HUES64 (cell line): ENCODE results near the gene SIK2.

Experiments used
- H3K27ac ChIP-seq: 2 replicates; pipeline ENCODE4 v1.7.0; 2013; ENCODE audit warnings: low read depth, low read length, inconsistent platforms
- H3K27me3 ChIP-seq: 2 replicates; pipeline ENCODE4 v1.6.1; 2013; ENCODE audit warnings: mild to moderate bottlenecking, low read length; ENCODE audit not compliant: insufficient read depth
- H3K36me3 ChIP-seq: 2 replicates; pipeline ENCODE4 v1.6.1; 2013; ENCODE audit warnings: mild to moderate bottlenecking, low read length; ENCODE audit not compliant: insufficient read depth
- H3K4me1 ChIP-seq: 2 replicates; pipeline ENCODE4 v1.6.1; 2013; ENCODE audit warnings: mild to moderate bottlenecking, low read length, moderate library complexity; ENCODE audit not compliant: insufficient read depth
- H3K4me3 ChIP-seq: 2 replicates; pipeline ENCODE4 v1.5.1; 2013; ENCODE audit warnings: mild to moderate bottlenecking, low read length, moderate library complexity
- H3K9ac ChIP-seq: 2 replicates; pipeline ENCODE4 v1.6.1; 2013; ENCODE audit warnings: mild to moderate bottlenecking, low read depth, low read length
- H3K9me3 ChIP-seq: 2 replicates; pipeline ENCODE4 v1.6.1; 2013; ENCODE audit warnings: low read depth, low read length; ENCODE audit not compliant: insufficient read depth
- WGBS: fragments of 150-250, 120-280 bp; methylation state at CpG from one replicate; pipeline ENCODE4 v1.1.7; 2013; ENCODE audit warnings: missing lambda C conversion rate; 5-methylcytosine and 5-hydroxymethylcytosine counted together

SIK2 gene

DNA sequence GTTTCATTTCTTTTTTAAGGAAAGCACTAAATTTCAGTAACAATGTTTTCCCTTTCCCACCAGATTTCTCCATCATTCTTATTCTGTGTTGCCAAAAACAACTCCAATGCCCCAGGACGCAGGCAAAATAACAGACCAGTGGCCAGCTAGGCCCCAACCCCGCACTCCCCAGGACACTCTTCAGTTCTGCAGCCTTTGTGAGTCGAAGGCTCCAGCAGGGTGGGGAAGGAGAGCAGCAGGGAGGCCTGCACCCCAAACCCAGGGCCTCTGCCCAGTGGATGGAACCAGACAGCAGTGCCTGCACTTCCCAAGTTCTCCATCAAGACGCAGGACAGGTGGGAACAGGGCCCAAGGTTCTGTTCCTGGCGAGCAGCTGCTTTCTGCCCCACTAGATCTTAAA lies 129.6 kb downstream of the SIK2 start:
- Histone ChIP-seq H3K27ac (no peak overlapping the region), H3K27me3 (no peaks in the 10 kb centered on the region), H3K4me3 (no peak overlapping the region), H3K9ac (no peak overlapping the region), H3K36me3 (no peaks in the 10 kb centered on the region), H3K9me3 (no peaks in the 10 kb centered on the region), H3K4me1 (peaks cover 17% of the 10 kb centered on the region; the same call in 1 of the 2 replicates)
- WGBS = 87% methylated on average over 5 of the region's 5 CpGs

DNA sequence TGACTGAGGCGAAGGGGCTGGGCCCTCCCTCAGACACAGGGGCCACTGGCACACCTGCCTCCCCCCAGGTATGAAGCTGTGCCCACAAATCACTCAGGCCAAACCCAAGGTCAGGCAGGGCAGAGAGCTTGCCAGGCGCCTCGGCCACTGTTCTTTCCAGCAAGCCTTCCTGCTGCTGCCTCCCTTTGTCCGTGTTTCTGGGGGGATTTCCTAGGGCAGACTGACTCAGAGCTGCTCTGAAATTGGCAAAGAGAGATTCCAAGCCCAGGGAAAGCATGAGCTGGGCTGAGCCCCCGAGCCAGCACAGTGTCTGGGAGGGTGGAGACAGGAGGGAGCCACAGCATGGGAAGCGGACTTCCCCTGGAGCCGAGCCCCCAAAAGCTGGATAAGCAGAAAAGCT lies 130.8 kb downstream of the SIK2 start:
- Histone ChIP-seq H3K9ac (peak overlapping the region; percentile 15; the same call in 1 of the 2 replicates), H3K27me3 (no peaks in the 10 kb centered on the region), H3K4me1 (peaks cover 19% of the 10 kb centered on the region; the same call in 1 of the 2 replicates), H3K4me3 (no peak overlapping the region), H3K27ac (no peak overlapping the region; the same call in 1 of the 2 replicates), H3K36me3 (peaks cover 5% of the 10 kb centered on the region; the same call in 1 of the 2 replicates), H3K9me3 (no peaks in the 10 kb centered on the region)
- 79% methylated on average over 7 of the region's 7 CpGs for WGBS

DNA sequence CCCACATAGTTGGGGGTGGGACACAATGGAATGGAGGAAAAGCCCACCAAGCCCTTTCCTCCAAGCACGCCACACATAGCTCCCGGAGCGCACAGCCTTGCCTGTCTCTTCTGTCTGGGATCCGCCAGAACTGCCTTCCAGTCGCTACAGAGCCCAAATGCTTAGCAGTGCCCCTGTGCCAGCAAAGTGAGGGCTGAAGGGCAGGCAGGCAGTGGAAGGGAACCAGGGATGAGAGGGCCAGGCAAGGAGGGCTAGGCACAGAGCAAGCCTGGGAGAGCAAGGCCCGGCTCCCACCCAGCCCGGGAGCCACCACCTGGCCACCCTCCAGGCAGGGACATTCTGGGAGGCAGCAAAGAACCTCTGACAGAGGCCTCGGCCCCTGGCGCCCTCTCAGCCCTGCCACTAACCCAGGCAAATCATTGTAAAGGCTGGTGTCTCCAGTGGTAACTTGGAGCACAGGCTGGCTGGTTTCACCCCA lies 131.4 kb downstream of the SIK2 start:
- Histone ChIP-seq H3K27me3 (no peaks in the 10 kb centered on the region), H3K36me3 (peaks cover 5% of the 10 kb centered on the region; the same call in 1 of the 2 replicates), H3K4me3 (no peak overlapping the region), H3K9ac (0 out of 2 replicates have a peak overlapping the region, but pooled peaks have one; percentile 15), H3K9me3 (no peaks in the 10 kb centered on the region), H3K4me1 (peaks cover 24% of the 10 kb centered on the region; the same call in 1 of the 2 replicates), H3K27ac (no peak overlapping the region; the same call in 1 of the 2 replicates)
- 89% methylated on average over 9 of the region's 9 CpGs for WGBS

DNA sequence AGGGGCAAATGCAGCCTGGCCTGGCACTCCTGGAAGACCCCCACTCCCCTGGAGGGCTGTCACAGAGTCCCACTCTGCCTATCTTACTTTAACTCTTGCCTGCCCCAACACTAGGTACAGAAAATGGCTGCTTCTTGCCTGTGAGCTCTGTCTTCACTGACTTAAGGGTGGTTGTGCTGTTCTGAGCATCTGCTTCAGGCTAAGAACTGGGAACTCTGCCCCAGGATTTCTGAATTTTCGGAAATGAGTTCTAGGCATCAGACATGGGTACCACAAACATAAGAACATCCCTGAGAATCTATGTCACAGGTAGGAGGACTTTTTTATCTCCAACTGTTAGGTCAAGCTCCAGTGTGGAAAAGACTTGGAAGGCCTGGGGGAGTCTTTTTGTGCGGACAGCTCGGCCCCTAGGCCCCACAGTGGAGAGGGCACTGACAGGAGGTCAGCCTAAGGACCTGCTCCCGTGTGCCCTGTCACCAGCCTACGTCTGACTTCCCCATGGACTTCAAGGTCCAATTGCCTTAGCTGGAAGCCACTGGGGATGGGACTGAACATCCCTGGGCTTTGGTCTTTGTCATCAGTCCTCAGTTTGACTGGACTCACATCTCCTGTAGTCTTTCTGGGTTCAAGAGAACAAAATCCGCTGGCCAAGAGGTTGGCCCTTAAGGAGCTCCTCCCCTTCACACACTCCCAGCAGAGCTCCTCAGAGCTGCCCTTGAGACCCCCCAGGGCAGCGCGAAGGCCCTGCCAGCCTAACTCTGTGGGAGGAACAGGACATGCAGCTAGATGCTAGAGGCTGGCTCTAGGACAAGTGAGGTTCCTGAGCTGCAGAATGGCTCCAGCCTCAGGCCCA lies 132.1 kb downstream of the SIK2 start:
- no peaks in the 10 kb centered on the region for H3K9me3 ChIP-seq
- WGBS = 83% methylated on average over 8 of the region's 8 CpGs
- H3K27ac ChIP-seq = no peak overlapping the region
- H3K4me1 ChIP-seq = peaks cover 29% of the 10 kb centered on the region; the same call in 1 of the 2 replicates
- no peak overlapping the region for H3K9ac ChIP-seq
- H3K4me3 ChIP-seq = no peak overlapping the region
- H3K36me3 ChIP-seq = peaks cover 10% of the 10 kb centered on the region
- no peaks in the 10 kb centered on the region for H3K27me3 ChIP-seq

DNA sequence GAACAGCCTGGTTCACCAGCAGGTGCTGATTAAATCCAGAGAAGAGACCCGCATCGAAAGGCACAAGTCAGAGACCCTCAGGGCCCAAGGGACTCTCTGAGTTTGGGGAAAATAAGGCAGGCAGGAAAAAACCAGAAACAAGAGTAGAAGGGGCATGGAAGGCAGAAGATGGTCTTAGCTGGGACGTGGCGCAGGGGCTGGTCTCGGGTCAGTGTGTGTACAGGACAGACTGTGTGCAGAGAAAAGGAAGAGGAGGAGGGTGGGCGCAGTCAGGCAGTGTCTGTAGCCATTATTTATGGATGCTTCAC lies 132.7 kb downstream of the SIK2 start:
- Histone ChIP-seq H3K27me3 (no peaks in the 10 kb centered on the region), H3K4me1 (peaks cover 35% of the 10 kb centered on the region; the same call in 1 of the 2 replicates), H3K9me3 (no peaks in the 10 kb centered on the region), H3K9ac (no peak overlapping the region), H3K4me3 (no peak overlapping the region), H3K27ac (no peak overlapping the region), H3K36me3 (peaks cover 15% of the 10 kb centered on the region)
- WGBS = 95% methylated on average over 6 of the region's 6 CpGs

GRCh38 chr11:111735262-111736116 lies 133.2 kb downstream of the SIK2 start:
- H3K36me3 ChIP-seq = peaks cover 20% of the 10 kb centered on the region
- 91% methylated on average over 19 of the region's 19 CpGs for WGBS
- peaks cover 36% of the 10 kb centered on the region; the same call in 1 of the 2 replicates for H3K4me1 ChIP-seq
- H3K27me3 ChIP-seq = no peaks in the 10 kb centered on the region
- peak overlapping the region; percentile 15; the same call in 1 of the 2 replicates for H3K27ac ChIP-seq
- no peaks in the 10 kb centered on the region for H3K9me3 ChIP-seq
- no peak overlapping the region for H3K9ac ChIP-seq
- H3K4me3 ChIP-seq = no peak overlapping the region

DNA sequence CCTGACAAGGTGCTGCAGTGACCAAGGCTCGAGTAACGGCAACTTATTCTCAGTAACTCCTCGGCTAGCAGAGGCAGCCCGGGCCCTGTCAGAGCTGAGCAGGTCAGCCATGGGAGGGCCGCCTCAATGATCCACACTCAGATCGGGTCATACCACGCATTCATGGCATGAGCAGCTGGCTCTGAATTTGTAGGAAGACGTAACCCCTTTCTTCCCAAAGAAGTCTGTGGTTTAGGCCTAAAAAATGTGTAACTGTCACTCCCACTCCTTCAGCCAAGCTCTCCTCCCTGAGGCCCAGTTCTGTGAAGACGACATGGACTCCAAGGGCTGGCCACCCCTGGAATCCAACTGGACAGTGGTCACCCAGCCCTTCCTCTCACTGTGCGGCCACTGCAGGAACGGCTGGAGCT lies 133.9 kb downstream of the SIK2 start:
- Histone ChIP-seq H3K4me3 (no peak overlapping the region), H3K27me3 (no peaks in the 10 kb centered on the region), H3K4me1 (peaks cover 36% of the 10 kb centered on the region; the same call in 1 of the 2 replicates), H3K27ac (no peak overlapping the region), H3K9me3 (no peaks in the 10 kb centered on the region), H3K36me3 (peaks cover 27% of the 10 kb centered on the region), H3K9ac (no peak overlapping the region)
- 94% methylated on average over 11 of the region's 11 CpGs for WGBS

DNA sequence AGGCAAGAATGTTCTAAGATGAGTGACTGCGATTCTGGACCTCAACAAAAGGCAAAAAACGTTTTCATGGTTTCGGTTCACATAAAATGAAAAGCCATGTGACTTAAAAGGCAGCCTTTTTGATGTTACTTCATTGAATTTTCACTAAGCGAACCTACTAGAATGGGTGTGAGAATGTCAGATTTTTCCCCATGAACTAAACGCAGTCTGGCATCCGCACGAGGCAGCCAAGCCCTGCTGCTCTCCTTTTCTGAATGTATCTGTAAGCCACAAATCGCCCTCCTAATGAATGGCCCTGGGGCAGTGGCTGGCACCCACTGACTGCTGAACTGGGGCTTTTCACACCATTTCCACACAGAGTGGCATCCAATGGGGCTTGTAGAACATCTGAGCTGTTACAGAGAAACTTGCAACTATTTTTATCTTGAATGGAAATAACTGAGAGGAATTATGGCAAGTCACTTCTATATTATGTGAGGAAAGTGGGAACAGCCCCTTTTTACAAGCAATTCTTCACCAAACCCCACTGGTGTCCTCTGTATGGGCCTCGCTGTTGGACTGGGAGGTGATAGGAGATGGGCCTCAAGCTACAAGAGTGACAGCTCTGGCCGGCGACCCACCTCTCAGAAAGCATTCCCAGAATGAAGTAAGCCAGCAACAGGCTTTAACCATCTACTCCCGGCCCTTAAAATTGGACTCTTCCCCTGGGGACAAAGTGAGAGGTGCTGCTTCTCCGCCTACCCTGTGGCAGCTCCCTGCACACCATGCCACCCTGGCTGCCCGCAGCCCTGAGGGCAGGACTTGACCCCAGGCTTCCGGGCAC lies 134.6 kb downstream of the SIK2 start:
- H3K36me3 ChIP-seq = peaks cover 33% of the 10 kb centered on the region
- no peak overlapping the region for H3K4me3 ChIP-seq
- no peak overlapping the region for H3K27ac ChIP-seq
- H3K9ac ChIP-seq = no peak overlapping the region
- H3K9me3 ChIP-seq = no peaks in the 10 kb centered on the region
- WGBS = 94% methylated on average over 15 of the region's 15 CpGs
- H3K4me1 ChIP-seq = peaks cover 32% of the 10 kb centered on the region; the same call in 1 of the 2 replicates
- H3K27me3 ChIP-seq = no peaks in the 10 kb centered on the region

GRCh38 chr11:111737444-111738210 lies 135.4 kb downstream of the SIK2 start:
- 96% methylated on average over 14 of the region's 14 CpGs for WGBS
- peak overlapping the region; percentile 46; the same call in 1 of the 2 replicates for H3K27ac ChIP-seq
- no peak overlapping the region for H3K4me3 ChIP-seq
- no peak overlapping the region for H3K9ac ChIP-seq
- no peaks in the 10 kb centered on the region for H3K27me3 ChIP-seq
- peaks cover 32% of the 10 kb centered on the region; the same call in 1 of the 2 replicates for H3K4me1 ChIP-seq
- H3K36me3 ChIP-seq = peaks cover 41% of the 10 kb centered on the region
- no peaks in the 10 kb centered on the region for H3K9me3 ChIP-seq

- Histone ChIP-seq H3K27me3 (no peaks in the 10 kb centered on the region), H3K4me3 (no peak overlapping the region), H3K27ac (no peak overlapping the region; the same call in 1 of the 2 replicates), H3K36me3 (peaks cover 57% of the 10 kb centered on the region), H3K9ac (no peak overlapping the region), H3K9me3 (no peaks in the 10 kb centered on the region), H3K4me1 (peaks cover 22% of the 10 kb centered on the region; the same call in 1 of the 2 replicates)
- WGBS = 85% methylated on average over 2 of the region's 2 CpGs
Observed at GRCh38 chr11:111739299-111739698, 137.1 kb downstream of the SIK2 start.
